Measurements from ENCODE around the gene MYADM. TPM values are rescaled to one million over a fixed set of nuclear protein-coding genes. Genes with fewer than 3 reads are reported as not detected.

MYADM gene
- total and polyA plus RNA-seq, 2 donors, result 31.9 to 271 TPM

GRCh38 chr19:53906211-53907192, 38.8 kb downstream of the MYADM start:
- WGBS, result 12% methylated on average over 48 of the region's 48 CpGs
- no peak overlapping the region for H3K27ac ChIP-seq (ENCODE audit: low read depth)
- no peaks in the 10 kb centered on the region for H3K4me1 ChIP-seq (ENCODE audit: insufficient read depth)
- no peak for DNase-seq (ENCODE audit: extremely low spot score)
- no peak overlapping the region for H3K4me3 ChIP-seq (ENCODE audit: low read depth, low read length)
- H3K36me3 ChIP-seq (ENCODE audit: insufficient read depth), result no peaks in the 10 kb centered on the region

- no peak overlapping the region for H3K4me3 ChIP-seq (ENCODE audit: low read depth, low read length)
- H3K4me1 ChIP-seq (ENCODE audit: insufficient read depth), result no peaks in the 10 kb centered on the region
- no peak overlapping the region for H3K27ac ChIP-seq (ENCODE audit: low read depth)
- no peak for DNase-seq (ENCODE audit: extremely low spot score)
- WGBS, result 27% methylated on average over 14 of the region's 14 CpGs
- no peaks in the 10 kb centered on the region for H3K36me3 ChIP-seq (ENCODE audit: insufficient read depth)
Measured at GRCh38 chr19:53907193-53907581, 39.5 kb downstream of the MYADM start.

- H3K4me3 ChIP-seq (ENCODE audit: low read depth, low read length), result no peak overlapping the region
Measured at GRCh38 chr19:53907690-53908089, 40.0 kb downstream of the MYADM start.

GRCh38 chr19:53908106-53908934, 40.6 kb downstream of the MYADM start:
- WGBS, result 2% methylated on average over 51 of the region's 51 CpGs
- no peak overlapping the region for H3K4me3 ChIP-seq (ENCODE audit: low read depth, low read length)
- H3K4me1 ChIP-seq (ENCODE audit: insufficient read depth), result no peaks in the 10 kb centered on the region
- DNase-seq (ENCODE audit: extremely low spot score), result no peak
- H3K36me3 ChIP-seq (ENCODE audit: insufficient read depth), result no peaks in the 10 kb centered on the region
- no peak overlapping the region for H3K27ac ChIP-seq (ENCODE audit: low read depth)

More at GRCh38 chr19:53907690-53908089, 40.0 kb downstream of the MYADM start:
- 15% methylated on average over 17 of the region's 17 CpGs for WGBS
- Histone ChIP-seq H3K36me3 (ENCODE audit: insufficient read depth) (no peaks in the 10 kb centered on the region), H3K4me1 (ENCODE audit: insufficient read depth) (no peaks in the 10 kb centered on the region), H3K27ac (ENCODE audit: low read depth) (no peak overlapping the region)
- DNase-seq (ENCODE audit: extremely low spot score), result no peak

GRCh38 chr19:53908935-53909415, 41.3 kb downstream of the MYADM start, which contains the start of gene CACNG7:
CACNG7 (plus strand) TSS chr19:53909278; CDS start chr19:53912832, 3,554 bp downstream.
- Histone ChIP-seq H3K4me3 (ENCODE audit: low read depth, low read length) (no peak within 1 kb of the TSS), H3K27ac (ENCODE audit: low read depth) (no peak within 1 kb of the TSS), H3K4me1 (ENCODE audit: insufficient read depth) (no peaks in the 10 kb centered on the region), H3K36me3 (ENCODE audit: insufficient read depth) (no peaks in the 10 kb centered on the region)
- no peak for DNase-seq (ENCODE audit: extremely low spot score)
- 3% methylated on average over 28 of the region's 28 CpGs for whole genome bisulfite sequencing

- Histone ChIP-seq H3K4me3 (ENCODE audit: low read depth, low read length) (no peak overlapping the region), H3K4me1 (ENCODE audit: insufficient read depth) (no peaks in the 10 kb centered on the region), H3K27ac (ENCODE audit: low read depth) (no peak overlapping the region), H3K36me3 (ENCODE audit: insufficient read depth) (no peaks in the 10 kb centered on the region)
- no peak for DNase-seq (ENCODE audit: extremely low spot score)
- 2% methylated on average over 47 of the region's 47 CpGs for WGBS
Measured at GRCh38 chr19:53909471-53910169, 41.9 kb downstream of the MYADM start.

- H3K4me1 ChIP-seq (ENCODE audit: insufficient read depth), result no peaks in the 10 kb centered on the region
- H3K4me3 ChIP-seq (ENCODE audit: low read depth, low read length), result no peak overlapping the region
- under 1% methylated on average over 13 of the region's 13 CpGs for WGBS
- no peak overlapping the region for H3K27ac ChIP-seq (ENCODE audit: low read depth)
- no peaks in the 10 kb centered on the region for H3K36me3 ChIP-seq (ENCODE audit: insufficient read depth)
- DNase-seq (ENCODE audit: extremely low spot score), result no peak
Measured at GRCh38 chr19:53910170-53910518, 42.5 kb downstream of the MYADM start.

- WGBS, result 65% methylated on average over 18 of the region's 18 CpGs
- H3K27ac ChIP-seq (ENCODE audit: low read depth), result no peak overlapping the region
- no peaks in the 10 kb centered on the region for H3K4me1 ChIP-seq (ENCODE audit: insufficient read depth)
- DNase-seq (ENCODE audit: extremely low spot score), result no peak
- H3K4me3 ChIP-seq (ENCODE audit: low read depth, low read length), result no peak overlapping the region
- no peaks in the 10 kb centered on the region for H3K36me3 ChIP-seq (ENCODE audit: insufficient read depth)
Measured at GRCh38 chr19:53912653-53913052, 45.0 kb downstream of the MYADM start.

- Histone ChIP-seq H3K27ac (ENCODE audit: low read depth) (no peak overlapping the region), H3K36me3 (ENCODE audit: insufficient read depth) (no peaks in the 10 kb centered on the region), H3K4me3 (ENCODE audit: low read depth, low read length) (no peak overlapping the region), H3K4me1 (ENCODE audit: insufficient read depth) (no peaks in the 10 kb centered on the region)
- WGBS, result 62% methylated on average over 8 of the region's 8 CpGs
- no peak for DNase-seq (ENCODE audit: extremely low spot score)
Measured at GRCh38 chr19:53915000-53915399, 47.3 kb downstream of the MYADM start.

- 77% methylated on average over 6 of the region's 6 CpGs for WGBS
- Histone ChIP-seq H3K4me3 (ENCODE audit: low read depth, low read length) (no peak overlapping the region), H3K4me1 (ENCODE audit: insufficient read depth) (no peaks in the 10 kb centered on the region), H3K36me3 (ENCODE audit: insufficient read depth) (no peaks in the 10 kb centered on the region), H3K27ac (ENCODE audit: low read depth) (no peak overlapping the region)
- no peak for DNase-seq (ENCODE audit: extremely low spot score)
Measured at GRCh38 chr19:53916004-53916403, 48.3 kb downstream of the MYADM start.

- H3K27ac ChIP-seq (ENCODE audit: low read depth), result no peak overlapping the region
- H3K4me3 ChIP-seq (ENCODE audit: low read depth, low read length), result no peak overlapping the region
- DNase-seq (ENCODE audit: extremely low spot score), result no peak
- 85% methylated on average over 7 of the region's 7 CpGs for WGBS
- no peaks in the 10 kb centered on the region for H3K4me1 ChIP-seq (ENCODE audit: insufficient read depth)
- no peaks in the 10 kb centered on the region for H3K36me3 ChIP-seq (ENCODE audit: insufficient read depth)
Measured at GRCh38 chr19:53917356-53917755, 49.7 kb downstream of the MYADM start.

Data from urinary bladder (tissue), 4 donors.